Measurements from ENCODE around the gene P2RX5. TPM values are rescaled to one million over a fixed set of nuclear protein-coding genes. Genes with fewer than 3 reads are reported as not detected.
"Not testable (repeated sequence)": the region's sequence is repeated elsewhere in the genome, so short reads cannot be mapped to it uniquely, and the experiment has no call there.

Gene P2RX5
- total RNA-seq, 1 experiment from 2014 or later, result 11.6 TPM

DNA sequence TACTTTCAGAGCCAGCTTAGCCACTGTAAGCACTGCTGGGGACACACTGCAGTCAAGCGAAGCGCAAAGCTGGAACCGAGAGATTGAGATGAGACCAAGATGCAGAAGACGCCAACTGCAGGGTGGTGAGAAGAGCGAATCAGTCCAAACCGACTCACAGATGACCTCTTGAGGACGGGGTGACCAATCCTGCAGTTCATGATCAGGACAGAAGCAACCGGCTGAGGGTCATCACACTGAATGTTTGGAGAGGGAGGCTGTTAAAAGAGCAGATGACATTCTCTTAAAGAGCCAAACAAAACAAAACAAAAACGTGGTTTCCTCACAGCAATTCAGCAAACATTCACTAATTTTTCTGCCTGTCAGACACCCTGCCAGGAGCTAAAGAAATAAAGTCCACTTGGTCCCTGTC is 36.3 kb upstream of the P2RX5 start:
- no peak overlapping the region for H3K4me3 Mint-ChIP-seq (ENCODE audit: low read depth, unreplicated experiment)
- intact Hi-C loops (cut with micrococcal nuclease; ENCODE audit: unreplicated experiment), result no loop called here
- DNase-seq, result no peak
- peaks cover 6% of the 10 kb centered on the region for H3K36me3 Mint-ChIP-seq (ENCODE audit: insufficient read depth, unreplicated experiment)
- H3K4me1 Mint-ChIP-seq (ENCODE audit: low read depth, unreplicated experiment), result peaks cover 7% of the 10 kb centered on the region
- H3K27me3 Mint-ChIP-seq (ENCODE audit: unreplicated experiment), result no peaks in the 10 kb centered on the region
- CTCF ChIA-PET, result interaction anchor here (0.6 kb wide), 1 partner anchor 22 kb away, joined by 4 read pairs; no protein-coding TSS in a partner anchor
- TF ChIP-seq, protein P1, sequence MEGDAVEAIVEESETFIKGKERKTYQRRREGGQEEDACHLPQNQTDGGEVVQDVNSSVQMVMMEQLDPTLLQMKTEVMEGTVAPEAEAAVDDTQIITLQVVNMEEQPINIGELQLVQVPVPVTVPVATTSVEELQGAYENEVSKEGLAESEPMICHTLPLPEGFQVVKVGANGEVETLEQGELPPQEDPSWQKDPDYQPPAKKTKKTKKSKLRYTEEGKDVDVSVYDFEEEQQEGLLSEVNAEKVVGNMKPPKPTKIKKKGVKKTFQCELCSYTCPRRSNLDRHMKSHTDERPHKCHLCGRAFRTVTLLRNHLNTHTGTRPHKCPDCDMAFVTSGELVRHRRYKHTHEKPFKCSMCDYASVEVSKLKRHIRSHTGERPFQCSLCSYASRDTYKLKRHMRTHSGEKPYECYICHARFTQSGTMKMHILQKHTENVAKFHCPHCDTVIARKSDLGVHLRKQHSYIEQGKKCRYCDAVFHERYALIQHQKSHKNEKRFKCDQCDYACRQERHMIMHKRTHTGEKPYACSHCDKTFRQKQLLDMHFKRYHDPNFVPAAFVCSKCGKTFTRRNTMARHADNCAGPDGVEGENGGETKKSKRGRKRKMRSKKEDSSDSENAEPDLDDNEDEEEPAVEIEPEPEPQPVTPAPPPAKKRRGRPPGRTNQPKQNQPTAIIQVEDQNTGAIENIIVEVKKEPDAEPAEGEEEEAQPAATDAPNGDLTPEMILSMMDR (IDR thresholded peaks at IDR 0.05; ENCODE audit: unreplicated experiment), result no peak
- H3K27ac Mint-ChIP-seq (ENCODE audit: unreplicated experiment), result no peak overlapping the region
- BruUV-seq (replicated peaks), result no TSS peak
- no peaks in the 10 kb centered on the region for H3K9me3 Mint-ChIP-seq (ENCODE audit: low read depth, unreplicated experiment)

DNA sequence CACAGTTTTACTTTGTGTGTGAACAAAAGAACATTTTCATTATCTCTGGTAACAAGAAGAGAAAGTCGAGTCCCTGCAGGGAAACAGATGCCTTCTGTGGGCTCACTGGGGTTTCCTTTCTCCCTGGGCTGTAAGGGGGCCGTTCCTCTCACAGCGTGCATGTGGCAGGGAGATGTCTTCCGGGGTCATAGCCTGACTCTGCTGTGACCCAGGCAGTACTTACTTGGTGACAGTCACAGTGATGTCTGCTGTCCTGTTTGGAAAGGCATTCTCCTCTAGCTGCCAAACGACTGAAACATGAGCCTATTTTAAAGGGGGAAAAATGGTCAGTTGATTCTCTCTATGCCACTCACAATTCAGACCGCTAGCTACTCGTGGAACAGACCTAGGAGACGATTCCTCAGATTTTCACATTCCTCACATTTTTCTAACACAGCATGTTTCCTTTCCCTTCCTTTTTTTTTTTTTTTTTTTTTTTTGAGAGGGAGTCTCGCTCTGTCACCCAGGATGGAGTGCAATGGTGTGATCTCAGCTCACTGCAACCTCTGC is 35.0 kb upstream of the P2RX5 start:
- no peak for DNase-seq
- no TSS peak for BruUV-seq (replicated peaks)
- Mint-ChIP-seq H3K4me1 (ENCODE audit: low read depth, unreplicated experiment) (peaks cover 7% of the 10 kb centered on the region), H3K4me3 (ENCODE audit: low read depth, unreplicated experiment) (no peak overlapping the region), H3K27me3 (ENCODE audit: unreplicated experiment) (no peaks in the 10 kb centered on the region), H3K36me3 (ENCODE audit: insufficient read depth, unreplicated experiment) (peaks cover 6% of the 10 kb centered on the region), H3K9me3 (ENCODE audit: low read depth, unreplicated experiment) (no peaks in the 10 kb centered on the region), H3K27ac (ENCODE audit: unreplicated experiment) (no peak overlapping the region)
- TF ChIP-seq, protein P1 (IDR thresholded peaks at IDR 0.05; ENCODE audit: unreplicated experiment), result no peak
- intact Hi-C loops (cut with micrococcal nuclease; ENCODE audit: unreplicated experiment), result no loop called here
- CTCF ChIA-PET, result interaction anchor here (0.7 kb wide), 1 partner anchor 39 kb away, joined by 3 read pairs; no protein-coding TSS in a partner anchor

DNA sequence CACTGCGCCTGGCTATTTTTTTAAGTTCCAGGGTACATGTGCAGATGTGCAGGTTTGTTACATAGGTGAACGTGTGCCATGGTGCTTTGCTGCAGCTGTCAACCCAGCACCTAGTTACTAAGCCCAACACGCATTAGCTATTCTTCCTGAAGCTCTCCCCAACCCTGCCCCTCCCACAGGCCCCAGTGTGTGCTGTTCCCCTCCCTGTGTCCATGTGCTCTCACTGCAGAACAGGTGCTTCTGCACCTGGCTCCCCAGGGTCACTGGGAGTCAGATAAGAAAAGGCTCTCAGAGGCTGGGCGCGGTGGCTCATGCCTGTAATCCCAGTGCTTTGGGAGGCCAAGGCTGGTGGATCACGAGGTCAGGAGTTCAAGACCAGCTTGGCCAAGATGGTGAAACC is 33.9 kb upstream of the P2RX5 start:
- Mint-ChIP-seq H3K9me3 (ENCODE audit: low read depth, unreplicated experiment) (no peaks in the 10 kb centered on the region), H3K4me3 (ENCODE audit: low read depth, unreplicated experiment) (no peak overlapping the region), H3K4me1 (ENCODE audit: low read depth, unreplicated experiment) (peaks cover 10% of the 10 kb centered on the region), H3K27ac (ENCODE audit: unreplicated experiment) (no peak overlapping the region), H3K36me3 (ENCODE audit: insufficient read depth, unreplicated experiment) (peaks cover 6% of the 10 kb centered on the region), H3K27me3 (ENCODE audit: unreplicated experiment) (no peaks in the 10 kb centered on the region)
- no peak for DNase-seq
- CTCF ChIA-PET, result no interaction called here
- TF ChIP-seq, protein P1 (IDR thresholded peaks at IDR 0.05; ENCODE audit: unreplicated experiment), result no peak
- intact Hi-C loops (cut with micrococcal nuclease; ENCODE audit: unreplicated experiment), result no loop called here
- no TSS peak for BruUV-seq (replicated peaks)

DNA sequence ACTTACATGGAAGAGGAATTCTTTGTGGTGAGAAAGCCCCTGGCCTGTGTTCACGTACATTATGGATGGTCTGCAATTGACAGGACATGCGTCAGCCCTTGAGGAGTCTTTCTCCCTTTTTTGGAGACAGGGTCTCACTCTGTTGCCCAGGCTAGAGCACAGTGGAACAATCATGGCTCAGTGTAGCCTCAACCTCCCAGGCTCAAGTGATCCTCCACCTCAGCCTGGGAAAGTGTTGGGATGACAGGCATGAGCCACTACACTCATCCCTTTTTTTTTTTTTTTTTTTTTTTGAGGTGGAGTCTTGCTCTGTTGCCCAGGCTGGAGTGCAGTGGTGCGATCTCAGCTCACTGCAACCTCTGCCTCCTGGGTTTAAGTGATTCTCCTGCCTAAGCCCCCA is 32.1 kb upstream of the P2RX5 start:
- H3K27ac Mint-ChIP-seq (ENCODE audit: unreplicated experiment); H3K4me1 Mint-ChIP-seq (ENCODE audit: low read depth, unreplicated experiment); CTCF ChIA-PET; DNase-seq; H3K27me3 Mint-ChIP-seq (ENCODE audit: unreplicated experiment); BruUV-seq (replicated peaks); H3K4me3 Mint-ChIP-seq (ENCODE audit: low read depth, unreplicated experiment); H3K9me3 Mint-ChIP-seq (ENCODE audit: low read depth, unreplicated experiment); intact Hi-C loops (cut with micrococcal nuclease; ENCODE audit: unreplicated experiment): not testable (repeated sequence)
- H3K36me3 Mint-ChIP-seq (ENCODE audit: insufficient read depth, unreplicated experiment), result peaks cover 24% of the 10 kb centered on the region

DNA sequence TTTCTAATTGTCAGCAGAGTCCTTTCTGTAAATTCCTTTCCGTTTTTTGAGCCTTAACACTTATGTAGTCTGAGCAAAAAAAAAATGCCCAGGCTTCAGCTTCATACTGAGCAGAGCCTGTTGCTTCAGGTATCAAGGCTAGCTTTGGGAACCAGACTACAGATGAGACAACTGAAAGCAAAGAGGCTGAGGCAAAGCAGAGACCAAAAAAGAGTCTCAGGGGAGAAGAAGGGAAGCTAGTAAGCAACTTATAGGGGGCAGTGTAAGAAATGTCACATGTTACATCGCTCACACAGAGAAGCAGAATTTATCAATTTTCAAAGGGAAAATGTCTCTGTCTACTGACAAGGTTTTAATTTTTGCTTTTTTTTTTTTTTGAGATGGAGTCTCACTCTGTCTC is 31.1 kb upstream of the P2RX5 start:
- no peak overlapping the region for H3K27ac Mint-ChIP-seq (ENCODE audit: unreplicated experiment)
- TF ChIP-seq, protein P1 (IDR thresholded peaks at IDR 0.05; ENCODE audit: unreplicated experiment), result no peak
- intact Hi-C loops (cut with micrococcal nuclease; ENCODE audit: unreplicated experiment), result no loop called here
- H3K9me3 Mint-ChIP-seq (ENCODE audit: low read depth, unreplicated experiment), result no peaks in the 10 kb centered on the region
- BruUV-seq (replicated peaks), result no TSS peak
- H3K4me3 Mint-ChIP-seq (ENCODE audit: low read depth, unreplicated experiment), result no peak overlapping the region
- no peaks in the 10 kb centered on the region for H3K27me3 Mint-ChIP-seq (ENCODE audit: unreplicated experiment)
- no peak for DNase-seq
- peaks cover 34% of the 10 kb centered on the region for H3K36me3 Mint-ChIP-seq (ENCODE audit: insufficient read depth, unreplicated experiment)
- peaks cover 19% of the 10 kb centered on the region for H3K4me1 Mint-ChIP-seq (ENCODE audit: low read depth, unreplicated experiment)
- CTCF ChIA-PET, result no interaction called here
